ENCODE data around the gene CARHSP1.
"Not testable (repeated sequence)": the region's sequence is repeated elsewhere in the genome, so short reads cannot be mapped to it uniquely, and the experiment has no call there.

Gene CARHSP1

DNA sequence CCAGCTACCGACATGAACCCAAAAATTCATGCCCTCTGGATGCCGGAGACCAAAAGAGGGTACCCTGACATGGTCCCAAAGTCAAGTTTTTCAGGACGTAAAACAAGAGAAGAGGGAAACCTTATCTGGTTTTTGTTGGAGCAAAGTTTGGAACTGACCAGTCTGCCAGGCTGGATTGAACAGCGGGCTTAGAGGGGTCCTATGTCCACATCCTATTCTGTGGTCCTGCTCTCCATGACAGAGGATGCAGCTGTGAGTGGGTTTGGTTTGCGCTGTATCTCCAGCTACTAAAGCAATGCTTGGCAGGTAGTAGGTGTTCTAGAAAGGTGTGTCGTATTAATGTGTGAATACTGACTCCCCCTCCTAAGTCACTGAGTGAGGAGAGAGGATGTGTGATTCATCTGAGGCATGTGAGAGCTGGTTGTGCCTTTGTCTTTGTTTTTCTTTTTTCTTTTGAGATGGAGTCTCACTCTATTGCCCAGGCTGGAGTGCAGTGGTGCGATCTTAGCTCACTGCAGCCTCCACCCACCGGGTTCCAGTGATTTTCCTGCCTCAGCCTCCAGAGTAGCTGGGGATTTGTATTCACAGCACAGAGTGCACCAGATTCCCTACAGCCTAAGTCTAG lies 40.2 kb downstream of the CARHSP1 start:
- DNase-seq (ENCODE audit: low read depth in 2 of 2) = no peak

DNA sequence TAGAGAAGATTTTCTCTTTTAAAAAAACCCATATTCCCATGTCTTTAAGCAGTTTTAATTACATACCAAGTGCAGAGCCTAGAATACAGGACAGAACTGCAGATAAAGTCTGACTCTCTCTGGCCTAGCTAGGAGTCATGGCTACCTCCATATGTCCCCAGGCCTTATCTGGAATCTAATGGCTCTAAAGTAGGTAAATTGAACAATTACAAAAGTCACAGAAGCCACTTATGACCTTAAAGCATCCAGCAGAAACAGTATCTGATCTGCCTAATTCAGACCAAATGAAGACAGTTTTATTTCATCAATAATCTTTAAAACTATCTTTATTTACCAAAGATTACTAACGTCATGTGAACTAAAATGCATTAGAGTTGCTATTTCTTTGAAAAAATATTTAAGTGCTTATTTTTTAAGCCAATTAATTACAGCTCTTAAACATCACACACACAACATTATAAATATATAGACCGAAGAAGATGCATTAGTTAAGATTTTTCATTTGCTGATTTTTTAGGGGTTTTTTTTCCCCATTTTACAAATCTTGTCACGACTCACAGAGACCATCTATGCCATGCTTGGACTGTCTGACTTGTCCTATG lies 42.4 kb downstream of the CARHSP1 start:
- no peak for DNase-seq (ENCODE audit: low read depth in 2 of 2)

DNA sequence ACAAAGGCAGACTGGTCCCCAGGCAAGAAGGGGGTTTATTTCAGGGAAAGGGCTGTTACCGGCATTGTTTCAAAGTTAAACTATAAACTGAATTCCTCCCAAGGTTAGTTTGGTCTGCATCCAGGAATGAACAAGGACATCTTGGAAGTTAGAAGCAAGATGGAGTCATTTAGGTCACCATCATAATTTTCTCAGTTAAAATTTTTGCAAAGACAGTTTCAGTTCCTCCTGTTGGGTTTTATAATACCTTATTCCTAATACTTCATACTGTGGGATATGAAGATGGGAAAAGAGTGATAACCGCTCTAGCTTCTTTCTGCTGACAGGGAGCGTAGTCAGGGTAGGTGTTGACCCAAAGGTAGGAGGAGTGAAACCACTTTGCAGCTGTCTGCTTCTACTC lies 46.4 kb downstream of the CARHSP1 start:
- DNase-seq (ENCODE audit: low read depth in 2 of 2) = no peak

DNA sequence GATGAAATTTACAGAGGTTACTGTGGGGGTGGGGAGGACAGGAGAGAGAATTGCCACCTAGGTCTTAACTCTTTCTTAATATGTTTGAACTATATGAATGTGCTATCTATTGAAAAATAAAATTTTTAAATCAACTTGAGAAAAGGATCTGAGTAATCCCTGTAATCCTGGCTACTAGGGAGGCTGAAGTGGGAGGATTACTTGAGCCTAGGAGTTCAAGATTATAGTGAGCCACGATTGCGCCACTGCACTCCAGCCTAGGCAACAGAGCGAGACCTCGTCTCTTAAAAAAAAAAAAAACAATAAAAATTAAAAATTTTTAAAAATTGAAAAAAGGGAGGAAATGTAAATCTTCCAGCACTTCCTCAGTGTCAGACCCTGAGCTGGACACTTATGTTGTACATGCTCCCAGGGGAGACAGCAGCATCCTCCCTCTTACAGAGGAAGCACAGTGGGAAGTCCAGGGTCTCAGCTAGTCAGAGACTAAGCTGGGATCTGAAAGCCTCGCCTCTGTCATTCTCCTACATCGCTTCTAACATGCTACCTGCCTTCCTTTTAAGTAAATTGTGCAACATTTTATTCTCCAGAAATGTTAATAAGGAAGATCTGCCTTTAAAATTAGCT lies 49.3 kb downstream of the CARHSP1 start:
- no peak for DNase-seq (ENCODE audit: low read depth in 2 of 2)

DNA sequence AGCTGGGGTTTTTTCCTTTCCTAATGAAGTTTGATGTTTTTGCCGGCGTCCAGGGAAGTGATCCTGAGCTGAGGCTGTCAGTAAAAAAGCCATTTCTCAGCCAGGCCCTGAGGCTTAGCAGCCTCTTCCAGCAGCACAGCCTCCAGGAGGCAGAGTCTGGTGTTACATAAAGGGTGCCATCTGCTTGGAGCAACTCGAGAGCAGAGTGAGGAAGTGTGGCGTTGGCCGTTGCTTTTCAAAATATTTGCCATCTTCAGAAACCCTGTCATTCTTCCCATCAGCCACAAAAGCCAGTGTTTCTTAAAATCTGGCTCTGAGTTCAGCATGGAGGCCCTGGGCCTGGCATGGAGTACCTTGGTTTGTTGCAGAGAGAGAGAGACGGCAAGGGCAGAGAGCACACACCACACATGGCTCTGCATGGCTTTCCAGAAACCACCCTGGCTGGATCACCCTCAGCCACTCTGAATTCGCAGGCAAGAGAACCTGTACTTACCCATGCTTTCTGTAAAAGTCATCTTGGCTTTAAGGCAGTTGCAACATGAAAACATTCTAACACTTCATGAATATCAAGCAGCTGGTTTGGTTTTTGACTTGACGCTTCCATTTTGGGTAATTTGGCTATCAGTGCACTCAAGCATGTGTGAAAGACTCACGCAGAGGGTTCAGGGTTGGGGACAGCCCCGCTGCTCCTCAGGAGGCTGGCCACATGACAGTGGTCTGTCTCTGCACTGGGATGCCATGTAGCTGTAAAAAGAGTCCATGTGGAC lies 50.1 kb downstream of the CARHSP1 start:
- no peak for DNase-seq (ENCODE audit: low read depth in 2 of 2)

DNA sequence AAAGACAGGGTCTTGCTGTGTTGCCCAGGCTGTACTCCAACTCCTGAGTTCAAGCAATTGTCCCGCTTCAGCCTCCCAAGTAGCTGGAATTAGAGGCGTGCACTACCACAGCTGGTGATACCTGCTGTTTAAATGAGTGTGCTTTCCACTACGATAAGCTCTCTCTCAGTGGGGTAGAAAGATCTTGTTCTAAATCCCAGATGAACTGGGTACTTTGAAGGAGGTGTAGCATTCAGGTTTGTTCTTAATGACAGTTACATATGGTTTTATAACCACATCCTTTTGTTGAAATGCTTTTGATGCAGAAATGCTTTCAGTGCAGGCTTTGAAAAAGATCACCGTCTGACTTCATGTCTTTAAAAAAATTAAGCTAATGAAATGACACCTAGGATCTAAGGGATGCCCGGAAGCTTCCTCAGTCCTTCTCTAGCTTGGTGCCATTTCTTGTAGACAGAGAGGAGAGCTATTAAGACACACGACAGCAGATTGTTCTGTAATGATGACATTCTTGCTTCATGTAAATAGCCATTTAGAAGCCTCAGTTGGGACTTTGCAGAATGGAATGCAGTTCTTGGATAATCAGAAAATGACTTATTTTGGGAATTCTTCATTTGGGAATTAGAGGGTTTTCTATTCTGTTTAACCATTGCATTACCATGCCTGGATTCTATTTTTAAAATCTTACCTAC lies 51.7 kb downstream of the CARHSP1 start:
- DNase-seq (ENCODE audit: low read depth in 2 of 2) = no peak

DNA sequence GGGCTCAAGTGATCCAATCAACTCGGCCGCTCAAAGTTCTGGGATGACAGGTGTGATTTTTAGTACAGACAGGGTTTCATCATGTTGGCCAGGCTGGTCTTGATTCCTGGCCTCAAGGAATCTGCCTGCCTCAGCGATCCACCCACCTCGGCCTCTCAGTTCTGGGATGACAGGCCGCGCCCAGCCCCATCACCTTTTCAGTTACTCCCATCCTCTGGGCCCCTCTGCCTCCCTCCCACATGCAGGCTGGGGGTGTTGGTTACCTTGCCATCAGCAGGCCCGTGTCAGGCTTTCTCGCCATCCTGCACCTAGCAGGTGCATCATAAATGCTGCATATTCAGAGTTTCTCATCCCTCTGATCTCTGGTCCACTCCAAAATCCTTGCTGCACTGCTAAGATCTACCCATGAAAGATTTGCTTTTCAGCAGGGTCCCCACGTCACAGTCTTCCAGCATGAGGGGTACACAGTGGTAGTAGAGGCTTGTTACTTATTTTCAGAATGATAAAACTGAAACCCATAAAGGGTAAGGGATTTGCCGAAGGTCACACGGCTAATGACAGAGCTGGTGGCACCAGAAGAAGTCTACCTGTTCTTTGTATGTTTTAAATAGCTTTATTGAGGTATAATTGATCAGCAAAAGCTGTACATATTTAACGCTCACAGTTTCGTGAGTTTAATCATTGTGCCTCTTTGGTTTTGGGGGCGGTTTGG lies 54.6 kb downstream of the CARHSP1 start:
- DNase-seq (ENCODE audit: low read depth in 2 of 2) = no peak

DNA sequence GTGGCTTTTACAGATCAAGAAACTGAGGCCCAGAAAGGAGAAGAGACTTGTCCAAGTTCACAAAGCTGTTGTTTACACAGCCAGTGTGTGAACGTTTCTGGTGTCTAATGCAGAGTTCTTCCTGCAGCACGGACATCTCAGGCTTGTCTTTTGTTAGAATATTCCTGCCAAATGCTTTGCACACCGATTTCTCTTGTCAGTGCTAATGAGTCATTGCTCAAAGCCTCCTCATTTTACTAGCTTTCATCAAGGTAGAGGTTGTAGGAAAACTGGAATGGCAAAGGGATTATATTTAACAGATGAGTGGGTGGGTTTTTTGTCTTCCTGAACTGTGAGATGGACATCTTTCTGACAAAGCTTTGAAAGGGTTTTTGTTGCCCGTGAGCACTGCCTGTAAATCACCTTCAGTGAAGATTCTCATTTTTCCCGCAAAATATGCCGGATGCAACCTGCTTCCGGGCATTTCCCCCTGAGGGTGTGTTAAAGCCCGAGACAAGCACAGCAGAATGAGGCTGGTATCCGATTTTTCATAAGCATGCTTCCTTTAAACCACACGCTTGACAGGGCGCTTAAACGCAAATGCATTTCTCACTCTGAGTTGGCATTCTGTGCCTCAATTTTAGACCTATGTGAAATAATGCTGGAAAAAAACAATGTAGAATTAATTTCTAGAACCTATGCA lies 56.5 kb downstream of the CARHSP1 start:
- DNase-seq (ENCODE audit: low read depth in 2 of 2) = no peak

DNA sequence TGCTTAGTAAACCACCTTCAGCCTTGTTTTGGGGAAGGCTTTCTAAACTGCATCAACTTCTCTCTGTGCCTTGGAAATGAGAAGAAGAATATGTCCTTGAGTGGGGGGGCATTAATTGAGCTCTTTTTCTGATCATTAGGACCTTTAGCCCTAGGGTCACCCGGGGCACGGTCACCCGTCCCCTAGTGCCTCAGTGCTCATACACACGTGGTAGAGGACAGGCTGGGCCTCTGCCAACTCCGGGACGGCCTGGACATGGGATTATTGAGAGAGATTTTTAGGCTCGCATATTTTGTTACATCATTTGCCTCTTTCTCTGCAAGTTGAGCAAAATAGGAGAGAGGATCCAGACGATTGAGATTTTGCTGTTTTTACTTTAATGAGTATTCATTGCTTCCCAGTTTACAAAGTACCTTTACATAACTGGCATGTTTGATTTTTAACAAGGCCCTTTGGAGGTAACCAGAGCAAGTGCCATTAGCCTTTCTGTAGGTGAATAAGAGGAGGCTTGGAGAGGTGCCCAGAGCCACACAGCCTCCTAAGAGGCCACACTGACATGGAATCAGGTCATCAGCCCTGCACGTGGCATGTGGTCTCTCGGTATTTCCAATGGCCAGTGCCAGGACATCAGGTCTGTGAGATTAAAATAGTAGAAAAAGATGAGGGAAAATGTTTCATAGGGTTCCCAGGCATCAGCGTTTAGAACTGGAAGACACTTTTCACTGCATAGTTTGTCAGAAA lies 60.0 kb downstream of the CARHSP1 start:
- no peak for DNase-seq (ENCODE audit: low read depth in 2 of 2)

DNA sequence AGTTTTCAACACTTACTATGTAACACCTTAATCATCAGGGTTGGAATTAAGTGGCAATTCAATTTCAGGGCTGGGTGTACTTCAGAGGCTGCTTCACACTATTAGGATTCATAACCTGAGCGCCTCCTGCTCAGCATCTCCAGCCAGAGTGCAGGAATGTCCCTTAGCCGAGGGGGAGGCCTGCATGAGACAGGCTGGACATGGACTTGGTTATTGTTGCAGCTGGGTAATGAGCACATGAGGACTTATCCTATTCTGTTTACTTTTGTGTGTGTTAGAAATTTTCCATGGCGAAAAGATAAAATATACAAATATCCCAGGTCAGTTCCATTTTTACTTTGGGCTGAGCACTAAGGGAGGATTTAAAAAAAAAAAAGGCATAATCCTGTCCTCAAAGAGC lies 60.8 kb downstream of the CARHSP1 start:
- DNase-seq (ENCODE audit: low read depth in 2 of 2) = no peak

DNA sequence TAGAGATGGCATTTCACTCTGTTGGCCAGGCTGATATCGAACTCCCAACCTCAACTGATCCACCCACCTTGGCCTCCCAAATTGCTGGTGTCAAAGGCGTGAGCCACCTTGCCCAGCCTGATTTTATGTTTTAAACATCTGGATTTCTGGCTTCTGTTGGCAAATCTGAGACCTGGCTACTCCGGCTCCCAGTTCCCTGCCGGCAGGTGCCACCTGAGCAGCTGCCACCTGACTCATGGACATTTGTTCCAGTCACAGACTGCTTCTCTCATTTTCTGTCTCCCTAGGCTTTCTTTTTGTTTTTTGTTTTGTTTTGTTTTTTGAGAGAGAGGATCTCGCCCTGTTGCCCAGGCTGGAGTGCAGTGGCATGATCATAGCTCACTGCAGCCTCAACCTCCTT lies 61.6 kb downstream of the CARHSP1 start:
- DNase-seq (ENCODE audit: low read depth in 2 of 2) = no peak

DNA sequence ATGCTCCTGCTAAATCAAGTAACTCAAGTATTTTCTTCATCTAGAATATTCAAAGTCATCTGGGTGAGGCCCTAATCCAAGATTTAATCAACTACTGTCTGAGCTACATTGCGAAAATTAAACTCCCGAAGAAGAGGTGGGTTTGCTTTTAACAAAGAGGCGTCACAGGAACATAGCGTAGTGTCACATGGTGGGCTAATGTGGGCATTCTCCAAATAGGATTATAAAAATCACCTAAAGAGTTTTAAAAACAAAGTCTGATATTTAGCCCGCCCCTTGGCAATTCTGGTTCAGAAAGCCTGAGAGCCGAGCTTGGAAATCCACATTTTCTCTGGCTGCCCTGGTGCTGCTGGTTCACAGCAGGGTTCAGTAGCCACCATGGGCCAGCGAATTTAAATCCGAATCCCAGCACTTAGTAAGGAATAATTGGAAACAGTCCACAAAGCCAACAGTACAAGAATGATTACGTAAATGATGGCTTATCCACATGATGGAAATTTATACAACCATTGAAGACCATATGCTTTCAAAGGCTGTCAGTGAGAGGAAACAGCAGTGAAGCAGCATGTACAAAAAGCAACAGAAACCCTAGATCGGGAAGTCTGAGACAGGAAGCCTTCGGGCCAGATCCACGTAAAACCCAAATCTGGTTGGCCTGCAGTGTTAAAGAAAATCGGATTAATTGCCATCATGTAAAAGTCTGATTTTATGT lies 62.4 kb downstream of the CARHSP1 start:
- no peak for DNase-seq (ENCODE audit: low read depth in 2 of 2)

DNA sequence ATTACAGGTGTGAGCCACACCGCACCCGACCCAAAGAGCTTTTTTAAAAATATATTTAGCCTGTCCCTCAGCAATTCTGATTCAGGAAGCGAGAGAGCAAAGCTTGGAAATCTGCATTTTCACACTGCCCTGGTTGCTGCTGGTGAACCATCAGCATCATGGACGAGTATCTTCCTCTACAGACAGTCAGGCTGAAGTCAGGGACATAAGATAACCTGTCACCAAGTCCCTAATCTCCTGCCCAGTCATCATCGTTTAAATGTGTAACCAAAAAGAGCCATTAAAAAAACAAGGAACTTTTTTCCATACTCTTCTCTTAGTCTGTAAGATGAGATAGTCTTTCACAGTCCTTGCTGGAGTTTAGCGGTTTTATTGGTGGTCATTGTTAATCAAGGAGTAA lies 64.5 kb downstream of the CARHSP1 start:
- no peak for DNase-seq (ENCODE audit: low read depth in 2 of 2)

DNA sequence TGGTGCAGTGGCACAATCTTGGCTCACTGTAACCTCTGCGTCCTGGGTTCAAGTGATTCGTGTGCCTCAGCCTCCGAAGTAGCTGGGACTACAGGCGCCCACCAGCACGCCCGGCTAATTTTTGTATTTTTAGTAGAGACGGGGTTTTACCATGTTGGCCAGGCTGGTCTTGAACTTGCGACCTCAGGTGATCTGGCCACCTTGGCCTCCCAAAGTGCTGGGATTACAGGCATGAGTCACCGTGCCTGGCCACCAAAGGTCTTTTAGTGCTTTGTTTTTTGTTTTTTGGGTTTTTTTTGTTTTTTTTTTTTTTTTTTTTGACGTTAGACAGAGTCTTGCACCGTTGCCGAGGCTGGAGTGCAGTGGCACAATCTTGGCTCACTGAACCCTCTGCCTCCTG lies 65.1 kb downstream of the CARHSP1 start:
- DNase-seq (ENCODE audit: low read depth in 2 of 2) = not testable (repeated sequence)

All from stimulated activated CD4-positive, alpha-beta T cell treated with anti-CD3 and anti-CD28 coated beads, Interleukin-1b, Interleukin-23, amount 100 ng/mL, for 4 hours (primary cell).